Smooth muscle cell (in vitro differentiated cells): ENCODE results near the gene THOP1. TPM values are rescaled to one million over a fixed set of nuclear protein-coding genes. Genes with fewer than 3 reads are reported as not detected.

ENCODE experiments used
- DNase-seq: peaks from one replicate; lab custom pipeline; 2025; ENCODE audit not compliant: unreplicated experiment; lab: John Stamatoyannopoulos, UW
- H2AFZ ChIP-seq: fragments of 200-600 bp; sonication (generic); 2 replicates; pipeline ENCODE4 v1.6.0; 2016; ENCODE audit warnings: antibody characterized with exemption, low read depth, mild to moderate bottlenecking
- H3F3A ChIP-seq: fragments of 200-600 bp; sonication (generic); 2 replicates; pipeline ENCODE4 v1.6.0; 2017; ENCODE audit warnings: antibody characterized with exemption, low read depth
- H3K27ac ChIP-seq: fragments of 200-600 bp; sonication (generic); 2 replicates; pipeline ENCODE4 v1.5.1; 2016; ENCODE audit warnings: low read depth, mild to moderate bottlenecking
- H3K27me3 ChIP-seq: fragments of 200-600 bp; sonication (generic); 2 replicates; pipeline ENCODE4 v1.6.1; 2016; ENCODE audit warnings: low read depth, mild to moderate bottlenecking
- H3K36me3 ChIP-seq: fragments of 200-600 bp; sonication (generic); 2 replicates; pipeline ENCODE4 v1.5.1; 2016; ENCODE audit warnings: low read depth
- H3K4me1 ChIP-seq: fragments of 200-600 bp; sonication (generic); 2 replicates; pipeline ENCODE4 v1.5.1; 2016; ENCODE audit warnings: low read depth
- H3K4me2 ChIP-seq: fragments of 200-600 bp; sonication (generic); 2 replicates; pipeline ENCODE4 v1.6.0; 2016; ENCODE audit warnings: mild to moderate bottlenecking
- H3K4me3 ChIP-seq: fragments of 200-600 bp; sonication (generic); 2 replicates; pipeline ENCODE4 v1.5.1; 2016; ENCODE audit warnings: mild to moderate bottlenecking
- H3K79me2 ChIP-seq: fragments of 200-600 bp; sonication (generic); 2 replicates; pipeline ENCODE4 v1.6.0; 2016; ENCODE audit warnings: low read depth, mild to moderate bottlenecking
- H3K9ac ChIP-seq: fragments of 200-600 bp; sonication (generic); 2 replicates; pipeline ENCODE4 v1.6.0; 2016; ENCODE audit warnings: low read depth
- H3K9me3 ChIP-seq: fragments of 200-600 bp; sonication (generic); replicated peaks from 2 replicates; pipeline ENCODE4 v1.5.1; 2016; ENCODE audit warnings: low read depth
- H4K20me1 ChIP-seq: fragments of 200-600 bp; sonication (generic); 2 replicates; pipeline ENCODE4 v1.6.0; 2016; ENCODE audit warnings: low read depth
- WGBS: methylation state at CpG from one replicate; pipeline ENCODE4 v1.1.7; 2016; ENCODE audit warnings: low lambda C conversion rate; 5-methylcytosine and 5-hydroxymethylcytosine counted together
- polyA plus RNA-seq: library from polyadenylated mRNA; unstranded; fragments of >200 nt; fragmentation: Nextera tagmentation; extraction: Ambion mirVana; gene quantifications from 2 replicates; pipeline ENCODE4 v1.2.1, GENCODE V29; 2016
- total RNA-seq: library from RNA; depleted of rRNA; stranded (reverse); fragments of >200 nt; gene quantifications from 2 replicates; pipeline ENCODE4 v1.2.3, GENCODE V29; 2014
- TF ChIP-seq, protein P1 (sequence below): fragments of 200-600 bp; sonication (generic); IDR thresholded peaks from 2 replicates; pipeline ENCODE4 v1.5.1; 2017; ENCODE audit warnings: borderline replicate concordance, mild to moderate bottlenecking, antibody characterized with exemption; ENCODE audit not compliant: insufficient read depth, poor library complexity, severe bottlenecking

Gene THOP1
- total and polyA plus RNA-seq, 2 experiments from 2014 or later = 40.5 to 65.6 TPM

DNA sequence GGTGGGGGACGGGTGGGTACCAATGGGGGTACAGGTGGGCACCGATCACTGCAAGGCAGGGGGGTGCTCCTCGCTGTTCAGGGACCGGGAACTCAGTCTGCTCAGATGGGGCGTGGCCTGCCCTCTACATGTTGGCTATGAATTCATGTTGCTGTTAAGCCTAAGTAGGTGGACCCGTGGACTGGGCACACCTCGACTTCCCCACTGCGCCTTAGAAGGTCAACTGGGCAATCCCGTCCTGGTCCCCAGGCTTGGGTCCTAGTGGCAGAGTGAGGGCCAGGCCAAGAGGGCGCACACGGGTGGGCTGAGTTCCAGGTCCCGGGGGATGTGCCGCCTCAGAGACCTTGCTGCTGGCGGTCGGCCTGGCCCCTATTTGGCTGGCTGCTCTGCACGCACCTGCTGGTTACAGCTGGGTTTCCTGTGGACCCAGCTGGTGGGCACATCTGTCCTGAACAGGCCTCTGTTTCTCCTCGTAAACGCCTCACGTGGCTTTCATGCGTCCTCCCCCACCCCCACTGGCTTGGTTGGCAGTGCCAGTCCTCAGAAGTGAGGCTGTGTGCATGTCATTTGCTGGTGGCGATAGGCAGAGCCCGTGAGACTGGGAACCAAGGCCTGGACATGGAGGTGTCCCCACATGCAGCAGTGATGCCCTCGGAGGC lies 20.8 kb downstream of the THOP1 start:
- Histone ChIP-seq H3K36me3 (no peaks in the 10 kb centered on the region), H3K4me1 (no peaks in the 10 kb centered on the region), H3K9me3 (no peaks in the 10 kb centered on the region), H4K20me1 (peaks cover 5% of the 10 kb centered on the region), H3K4me3 (no peak overlapping the region), H3K79me2 (no peaks in the 10 kb centered on the region), H3F3A (no peaks in the 10 kb centered on the region), H3K4me2 (no peak overlapping the region), H3K9ac (no peak overlapping the region), H2AFZ (no peak overlapping the region), H3K27ac (no peak overlapping the region), H3K27me3 (no peaks in the 10 kb centered on the region)
- WGBS = 97% methylated on average over 21 of the region's 23 CpGs
- TF ChIP-seq, protein P1, sequence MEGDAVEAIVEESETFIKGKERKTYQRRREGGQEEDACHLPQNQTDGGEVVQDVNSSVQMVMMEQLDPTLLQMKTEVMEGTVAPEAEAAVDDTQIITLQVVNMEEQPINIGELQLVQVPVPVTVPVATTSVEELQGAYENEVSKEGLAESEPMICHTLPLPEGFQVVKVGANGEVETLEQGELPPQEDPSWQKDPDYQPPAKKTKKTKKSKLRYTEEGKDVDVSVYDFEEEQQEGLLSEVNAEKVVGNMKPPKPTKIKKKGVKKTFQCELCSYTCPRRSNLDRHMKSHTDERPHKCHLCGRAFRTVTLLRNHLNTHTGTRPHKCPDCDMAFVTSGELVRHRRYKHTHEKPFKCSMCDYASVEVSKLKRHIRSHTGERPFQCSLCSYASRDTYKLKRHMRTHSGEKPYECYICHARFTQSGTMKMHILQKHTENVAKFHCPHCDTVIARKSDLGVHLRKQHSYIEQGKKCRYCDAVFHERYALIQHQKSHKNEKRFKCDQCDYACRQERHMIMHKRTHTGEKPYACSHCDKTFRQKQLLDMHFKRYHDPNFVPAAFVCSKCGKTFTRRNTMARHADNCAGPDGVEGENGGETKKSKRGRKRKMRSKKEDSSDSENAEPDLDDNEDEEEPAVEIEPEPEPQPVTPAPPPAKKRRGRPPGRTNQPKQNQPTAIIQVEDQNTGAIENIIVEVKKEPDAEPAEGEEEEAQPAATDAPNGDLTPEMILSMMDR = no peak
- no peak for DNase-seq

DNA sequence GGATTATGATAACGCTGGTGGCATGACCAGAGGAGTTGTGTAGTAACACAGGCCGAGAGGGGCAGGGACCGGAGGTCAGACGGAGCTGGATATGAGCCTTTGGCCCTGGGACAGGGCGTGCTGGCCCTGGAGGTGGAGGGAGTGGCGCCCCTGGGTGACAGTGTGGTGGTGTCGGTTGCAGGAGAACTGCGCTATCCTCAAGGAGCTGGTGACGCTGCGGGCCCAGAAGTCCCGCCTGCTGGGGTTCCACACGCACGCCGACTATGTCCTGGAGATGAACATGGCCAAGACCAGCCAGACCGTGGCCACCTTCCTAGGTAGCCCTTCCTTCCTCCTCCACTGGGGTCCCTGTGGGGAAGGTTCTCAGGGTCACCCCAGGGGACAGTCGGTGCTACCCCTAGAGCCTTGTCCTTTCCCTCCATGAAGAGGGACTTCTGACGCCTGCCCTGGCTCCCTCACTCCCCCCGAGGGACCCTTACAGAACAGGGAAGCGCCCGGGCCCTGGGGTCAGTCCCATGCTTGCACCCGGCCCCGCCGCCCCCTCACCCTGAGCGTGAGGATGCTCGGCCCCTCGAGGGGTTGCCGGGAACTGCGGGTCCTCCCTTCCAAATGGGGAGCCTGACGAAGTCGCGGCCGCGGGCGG lies 21.6 kb downstream of the THOP1 start:
- Histone ChIP-seq H3K36me3 (no peaks in the 10 kb centered on the region), H3K4me2 (no peak overlapping the region), H3K4me1 (no peaks in the 10 kb centered on the region), H3K27ac (no peak overlapping the region), H3K9ac (no peak overlapping the region), H3K79me2 (no peaks in the 10 kb centered on the region), H3F3A (no peaks in the 10 kb centered on the region), H2AFZ (no peak overlapping the region), H4K20me1 (peaks cover 5% of the 10 kb centered on the region), H3K4me3 (no peak overlapping the region), H3K9me3 (no peaks in the 10 kb centered on the region), H3K27me3 (no peaks in the 10 kb centered on the region)
- no peak for DNase-seq
- TF ChIP-seq, protein P1 = no peak
- WGBS = 94% methylated on average over 33 of the region's 34 CpGs

DNA sequence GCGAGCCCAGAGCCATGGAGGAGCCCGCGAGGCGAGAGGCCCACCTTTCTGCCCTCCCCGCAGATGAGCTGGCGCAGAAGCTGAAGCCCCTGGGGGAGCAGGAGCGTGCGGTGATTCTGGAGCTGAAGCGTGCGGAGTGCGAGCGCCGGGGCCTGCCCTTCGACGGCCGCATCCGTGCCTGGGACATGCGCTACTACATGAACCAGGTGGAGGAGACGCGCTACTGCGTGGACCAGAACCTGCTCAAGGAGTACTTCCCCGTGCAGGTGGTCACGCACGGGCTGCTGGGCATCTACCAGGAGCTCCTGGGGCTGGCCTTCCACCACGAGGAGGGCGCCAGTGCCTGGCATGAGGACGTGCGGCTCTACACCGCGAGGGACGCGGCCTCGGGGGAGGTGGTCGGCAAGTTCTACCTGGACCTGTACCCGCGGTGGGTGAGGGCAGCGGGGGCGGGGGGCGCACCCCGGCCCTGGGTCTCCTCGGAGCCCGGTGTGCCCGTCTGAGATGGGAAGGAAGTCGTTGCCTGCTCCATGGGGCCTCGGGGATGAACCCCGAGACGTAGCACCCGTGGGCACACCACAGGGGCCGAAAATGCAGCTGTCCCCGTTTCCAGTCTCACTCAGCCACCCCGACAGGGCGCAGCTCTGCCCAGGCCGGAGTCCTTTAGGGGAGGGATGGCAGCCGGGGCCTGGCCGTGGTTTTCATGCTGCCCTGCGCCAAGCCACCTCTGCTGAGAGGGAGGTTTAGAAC lies 22.3 kb downstream of the THOP1 start:
- Histone ChIP-seq H3K27ac (no peak overlapping the region), H3K27me3 (no peaks in the 10 kb centered on the region), H4K20me1 (peaks cover 5% of the 10 kb centered on the region), H3K9me3 (no peaks in the 10 kb centered on the region), H3K9ac (no peak overlapping the region), H3F3A (no peaks in the 10 kb centered on the region), H3K4me1 (no peaks in the 10 kb centered on the region), H3K4me2 (no peak overlapping the region), H3K36me3 (no peaks in the 10 kb centered on the region), H2AFZ (no peak overlapping the region), H3K4me3 (no peak overlapping the region), H3K79me2 (no peaks in the 10 kb centered on the region)
- no peak for DNase-seq
- 98% methylated on average over 51 of the region's 56 CpGs for WGBS
- TF ChIP-seq, protein P1 = no peak
